Fibroblast of peridontal ligament (primary cell): ENCODE measurements around the gene NUDT8.
"Not testable (repeated sequence)": the region's sequence is repeated elsewhere in the genome, so short reads cannot be mapped to it uniquely, and the experiment has no call there.

Experiments used
- DNase-seq: peaks from one replicate; pipeline ENCODE4 v3.0.0-alpha.2; 2010; ENCODE audit errors: extremely low read depth

Gene NUDT8

DNA sequence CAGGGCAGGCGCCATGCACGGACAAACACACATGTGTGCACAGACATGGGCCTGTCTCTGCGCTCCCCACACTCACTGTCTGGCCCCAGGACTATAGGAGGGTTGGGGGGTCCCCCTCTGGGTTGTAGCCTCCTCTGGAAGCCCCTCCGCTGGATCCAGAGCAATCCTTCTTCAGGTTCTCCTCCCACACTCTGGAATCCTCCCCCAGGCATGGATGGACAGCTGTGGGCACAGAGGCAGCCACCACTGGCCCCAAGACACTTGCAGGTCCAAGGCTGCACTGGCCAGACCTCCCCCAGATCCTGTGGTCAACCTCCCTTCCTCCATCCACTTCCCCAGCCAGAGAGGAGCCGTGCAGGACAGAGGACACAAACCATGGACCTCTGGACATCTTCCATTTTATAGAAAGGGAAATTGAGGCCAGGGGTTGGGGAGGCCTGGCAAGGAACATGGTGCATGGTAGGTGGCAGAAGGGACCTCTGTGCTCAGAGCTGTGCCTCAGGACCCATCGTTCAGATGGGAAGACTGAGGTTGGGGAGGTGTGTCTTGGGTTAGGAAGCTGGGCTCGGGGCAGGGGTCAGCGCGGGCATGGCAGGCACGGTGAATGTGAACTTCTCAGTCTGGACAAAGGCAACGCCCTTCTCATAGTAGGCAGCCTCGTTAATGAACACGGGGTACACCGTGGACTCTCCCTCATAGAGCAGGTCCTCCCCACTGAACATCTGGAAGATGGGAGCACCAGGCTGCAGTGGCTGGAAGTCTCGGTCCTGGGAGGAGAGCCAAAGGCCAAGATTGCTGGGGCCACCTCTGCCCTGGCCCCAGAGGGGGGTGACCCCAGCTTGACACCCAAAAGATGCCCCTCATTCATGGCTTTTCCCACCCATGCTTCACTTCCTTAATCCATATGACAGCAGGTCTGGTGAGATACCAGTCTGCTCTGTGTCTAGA, 12.7 kb upstream of the NUDT8 start:
- no peak for DNase-seq

DNA sequence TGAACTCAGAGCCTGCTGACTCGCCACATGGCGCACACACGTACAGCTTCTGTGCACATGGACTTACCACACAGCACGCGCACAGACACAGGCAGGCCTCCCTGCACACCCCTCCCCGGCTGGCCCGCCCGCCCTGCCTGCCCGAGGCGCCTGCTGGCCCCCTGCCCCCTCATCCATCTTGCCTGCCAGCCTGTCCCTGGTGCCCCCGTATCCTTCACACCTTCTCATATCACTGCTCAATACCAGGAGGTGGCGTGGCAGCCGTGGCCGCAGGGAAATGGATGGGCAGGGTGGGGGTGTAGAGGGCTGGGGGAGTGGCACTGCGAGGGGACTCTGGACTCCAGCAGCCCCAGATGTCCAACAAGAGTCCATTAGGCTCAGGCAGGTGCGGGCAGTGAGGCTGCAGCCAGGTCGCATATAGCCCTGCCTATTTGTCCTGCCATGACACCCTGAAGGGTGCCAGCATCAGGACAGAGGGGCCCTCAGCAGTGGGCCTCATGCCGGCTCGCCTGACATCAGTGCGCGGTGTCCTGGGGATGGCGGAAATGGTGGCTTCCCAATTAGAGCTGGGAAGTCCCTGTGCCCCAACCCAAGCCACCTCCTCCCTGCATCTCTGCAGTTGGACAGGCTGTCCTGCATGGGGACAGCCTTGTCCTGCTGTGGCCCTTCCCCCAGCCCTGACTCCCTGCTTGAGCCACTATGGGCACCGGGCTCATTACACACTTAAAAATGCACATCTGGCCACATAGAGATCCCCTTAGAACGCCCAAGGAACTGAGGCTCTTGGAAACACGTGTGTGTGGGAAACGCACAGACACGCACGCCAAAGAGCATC, 11.8 kb upstream of the NUDT8 start:
- no peak for DNase-seq

DNA sequence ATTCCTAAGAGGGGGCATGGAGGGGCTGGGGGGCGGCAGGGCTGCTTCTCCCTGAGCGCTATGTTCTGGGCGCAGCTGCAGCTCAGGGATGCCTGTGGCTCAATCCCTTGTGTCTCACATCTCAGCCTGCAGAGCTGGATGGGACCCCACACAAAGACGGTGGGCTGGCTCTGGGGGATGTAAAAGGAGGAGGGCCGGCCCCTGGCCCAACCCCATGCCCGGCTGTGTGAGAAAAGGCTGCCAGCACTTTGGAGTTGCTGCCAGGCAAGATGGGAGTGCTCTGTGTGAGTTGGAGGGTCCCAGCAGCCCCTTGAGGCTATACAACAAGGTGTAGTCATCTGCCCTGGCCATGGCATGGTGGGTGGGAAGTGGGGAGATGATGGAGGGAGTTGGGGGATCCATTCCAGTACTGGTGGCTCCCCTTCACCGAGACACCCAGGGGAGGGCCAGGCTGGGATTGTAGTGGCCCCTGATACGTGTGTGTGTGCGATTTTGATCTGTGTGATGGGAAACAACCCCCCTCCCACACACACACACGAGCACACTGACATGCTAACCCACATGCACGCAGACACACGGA, 11.1 kb upstream of the NUDT8 start:
- DNase-seq = no peak

DNA sequence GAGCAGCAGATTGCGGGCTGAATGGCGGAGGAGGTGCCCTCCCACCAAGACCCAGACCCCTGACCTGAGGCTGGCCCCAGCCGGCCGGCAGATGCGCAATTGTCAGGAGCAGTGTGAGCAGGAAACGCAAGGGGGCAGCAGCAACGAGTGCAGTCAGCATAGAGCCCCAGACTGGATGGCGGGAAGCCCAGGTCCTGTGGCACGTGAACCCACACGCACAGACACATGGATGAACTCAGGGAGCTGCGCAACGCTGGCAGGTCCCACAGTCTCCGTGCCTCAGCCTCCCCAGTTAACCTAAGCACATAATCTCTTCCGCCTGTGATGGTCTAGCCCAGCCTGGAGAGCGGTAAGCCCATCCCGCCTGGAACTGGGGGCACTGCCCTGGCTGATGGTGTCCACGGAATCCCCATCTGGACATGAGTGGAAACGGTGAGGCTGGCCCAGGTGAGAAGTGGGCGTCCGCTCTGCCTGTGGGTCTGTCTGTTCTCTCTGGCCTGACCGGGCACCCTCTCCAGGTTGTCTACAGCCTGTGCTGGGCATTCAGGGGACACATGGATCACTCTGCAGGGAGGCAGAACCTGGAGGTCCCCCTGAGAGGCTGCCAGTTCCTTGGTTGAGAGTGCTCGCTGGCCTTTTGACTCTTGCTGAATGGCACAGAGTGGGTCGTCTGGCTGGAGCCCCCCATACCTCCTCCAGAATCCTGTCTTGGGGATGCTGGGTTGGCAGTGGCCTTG, 10.5 kb upstream of the NUDT8 start:
- DNase-seq = peak; percentile 39

DNA sequence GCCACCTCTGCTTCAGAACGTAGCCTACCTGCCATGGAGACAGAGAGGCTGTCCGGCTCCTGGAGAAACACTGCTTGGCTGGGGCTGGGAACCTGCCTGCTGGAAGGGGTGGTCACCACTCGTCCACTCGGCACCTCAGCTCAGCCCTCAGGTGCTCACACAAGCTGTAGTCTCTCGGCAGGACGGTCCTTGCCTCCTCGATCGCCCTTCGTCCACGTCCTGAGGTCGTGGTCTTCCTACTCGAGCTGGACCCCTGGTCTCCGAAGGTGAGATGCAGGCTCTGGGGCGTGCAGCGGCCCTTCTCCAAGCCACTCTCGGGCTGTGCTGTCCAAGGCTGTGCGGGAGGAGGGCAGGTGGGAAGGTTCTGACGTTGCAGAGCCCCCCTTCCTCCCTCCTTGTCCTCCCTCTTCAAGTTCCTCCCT, 9.7 kb upstream of the NUDT8 start, which contains the start of gene TBX10:
TBX10 (minus strand) TSS at position 326 of the 422 bp plus-strand sequence; CDS start at position 35, 291 bp downstream.
- no peak for DNase-seq

DNA sequence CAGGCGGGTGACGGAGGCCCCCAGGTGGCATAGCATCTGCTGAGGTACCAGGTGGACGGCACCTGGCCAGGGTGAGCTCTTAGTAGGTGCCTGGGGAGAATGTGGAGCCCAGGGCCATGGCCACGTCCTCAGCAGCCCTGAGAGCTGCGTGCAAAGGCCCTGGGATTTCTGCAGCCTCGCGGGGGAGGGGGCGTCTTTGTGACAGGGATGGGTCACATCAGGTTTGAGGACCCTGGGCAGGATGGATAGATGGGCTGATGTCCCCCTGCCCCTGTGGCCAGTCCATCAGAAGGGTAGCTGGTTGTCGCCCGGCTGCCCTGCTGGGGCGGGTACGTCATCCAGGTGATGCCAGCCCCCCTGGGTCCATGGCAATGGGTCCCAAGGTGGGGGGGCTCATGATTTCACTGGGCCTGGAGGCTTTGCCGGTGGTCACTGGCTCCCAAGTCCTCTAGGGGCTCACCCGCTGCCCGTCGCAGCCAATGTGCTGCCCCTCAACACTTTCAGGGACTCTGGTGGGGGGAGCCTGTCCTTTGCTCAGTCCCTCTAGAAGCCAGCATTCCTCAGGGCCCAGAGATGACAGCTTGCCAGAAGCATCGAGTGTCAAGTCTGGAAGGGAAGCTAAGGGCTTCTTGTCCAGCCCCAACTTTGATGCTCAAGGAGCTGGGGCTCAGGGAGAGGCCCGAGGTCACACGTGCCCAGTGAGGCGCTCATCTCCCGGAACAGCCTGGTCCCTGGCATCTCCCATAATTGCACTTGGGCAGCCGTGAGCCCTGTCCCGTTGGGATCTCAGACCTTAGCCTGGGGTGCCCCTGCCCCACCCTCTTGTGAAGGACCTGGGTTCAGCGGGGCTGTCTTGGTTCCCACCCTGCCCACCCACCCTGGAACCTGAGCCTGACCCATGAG, 9.0 kb upstream of the NUDT8 start:
- no peak for DNase-seq

DNA sequence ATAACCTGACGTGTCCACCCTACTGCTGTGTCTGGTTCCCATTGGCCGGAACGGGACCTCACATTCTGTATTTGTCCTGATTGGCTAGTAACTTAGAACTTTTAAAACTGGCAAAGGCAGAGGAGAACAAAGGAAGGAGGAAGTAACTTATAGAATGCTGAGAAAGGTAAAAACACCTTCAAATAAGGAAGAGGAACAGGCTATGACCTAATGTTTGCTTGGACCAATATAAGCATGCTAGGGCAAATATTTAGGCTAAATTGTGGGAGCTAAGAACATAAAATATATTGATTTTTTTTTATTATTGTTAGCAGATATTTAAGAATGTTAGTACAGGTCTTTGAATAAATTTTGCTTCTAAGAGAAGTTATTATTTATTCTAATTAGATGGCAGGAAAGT, 7.7 kb upstream of the NUDT8 start:
- DNase-seq = not testable (repeated sequence)

DNA sequence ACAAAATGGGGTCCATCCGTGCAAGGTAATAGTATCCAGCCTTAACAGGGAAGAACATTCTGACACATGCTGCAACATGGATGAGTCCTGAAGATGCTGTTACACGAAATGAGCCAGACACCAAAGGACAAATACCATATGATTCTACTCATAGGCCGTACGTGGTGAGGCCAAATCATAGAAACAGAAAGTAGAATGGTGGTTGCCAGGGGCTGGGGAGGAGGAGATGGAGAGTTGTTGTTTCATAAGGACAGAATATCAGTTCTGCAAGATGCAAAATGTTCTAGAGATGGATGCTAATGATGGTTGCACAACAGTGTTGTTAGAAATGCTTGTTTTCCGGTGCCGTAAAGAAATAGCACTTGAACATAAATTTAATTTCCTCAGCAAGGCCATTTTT, 7.2 kb upstream of the NUDT8 start:
- no peak for DNase-seq

DNA sequence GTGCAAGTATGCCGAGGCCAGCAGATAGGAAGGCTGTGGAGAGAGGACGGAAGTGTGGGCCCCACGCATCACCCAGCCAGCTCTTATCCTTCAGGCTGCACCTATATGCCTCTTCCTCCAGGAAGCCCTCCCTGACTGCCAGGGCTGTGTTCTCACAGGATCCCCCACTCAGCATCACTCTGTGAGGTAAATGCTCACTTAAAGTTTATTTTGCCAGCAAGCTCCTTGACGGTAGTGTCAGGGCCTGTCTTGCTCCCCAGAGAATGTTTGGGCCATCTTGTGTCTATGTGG, 5.4 kb upstream of the NUDT8 start:
- no peak for DNase-seq

DNA sequence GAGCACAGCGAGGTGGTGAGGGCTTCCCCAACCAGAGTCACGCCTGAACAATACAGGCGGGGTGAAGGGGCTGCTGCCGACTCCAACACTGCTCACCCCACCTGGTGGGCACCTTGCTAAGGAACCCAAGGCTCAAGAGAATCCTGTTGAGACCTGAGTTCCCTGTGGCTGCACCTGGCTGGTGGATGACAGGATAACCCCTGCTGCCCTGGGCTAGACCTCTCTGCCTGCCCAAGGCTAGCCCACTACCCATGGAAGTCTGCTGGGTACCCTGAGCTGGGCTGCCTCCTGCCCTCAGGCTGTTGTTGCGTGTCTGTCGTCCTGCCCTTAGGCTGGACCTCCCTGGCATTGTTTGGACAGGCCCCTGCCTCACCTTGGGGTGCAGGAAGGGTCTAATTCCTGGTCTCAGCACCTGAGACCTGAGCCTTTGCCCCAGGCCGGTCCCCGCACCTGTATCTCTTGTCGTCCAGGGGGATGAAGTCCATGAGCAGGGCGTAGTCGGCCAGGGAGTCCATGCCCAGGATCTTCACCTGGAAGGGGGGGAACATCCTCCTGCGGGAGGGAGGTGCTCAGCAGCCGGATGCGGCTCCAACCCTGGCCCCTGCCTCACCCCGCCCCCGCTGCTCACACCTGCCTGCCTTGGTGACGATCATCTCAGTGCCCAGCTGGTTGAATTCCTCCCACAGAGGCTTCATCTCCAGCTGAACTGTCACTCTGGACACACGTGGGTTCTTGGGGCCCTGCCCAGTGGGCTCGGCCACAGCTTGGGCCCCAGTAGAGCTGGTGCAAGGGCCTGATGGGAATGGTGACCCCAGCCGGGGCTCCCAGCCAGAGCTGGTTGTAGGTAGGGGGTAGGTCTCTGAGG, 4.9 kb upstream of the NUDT8 start:
- DNase-seq = no peak

DNA sequence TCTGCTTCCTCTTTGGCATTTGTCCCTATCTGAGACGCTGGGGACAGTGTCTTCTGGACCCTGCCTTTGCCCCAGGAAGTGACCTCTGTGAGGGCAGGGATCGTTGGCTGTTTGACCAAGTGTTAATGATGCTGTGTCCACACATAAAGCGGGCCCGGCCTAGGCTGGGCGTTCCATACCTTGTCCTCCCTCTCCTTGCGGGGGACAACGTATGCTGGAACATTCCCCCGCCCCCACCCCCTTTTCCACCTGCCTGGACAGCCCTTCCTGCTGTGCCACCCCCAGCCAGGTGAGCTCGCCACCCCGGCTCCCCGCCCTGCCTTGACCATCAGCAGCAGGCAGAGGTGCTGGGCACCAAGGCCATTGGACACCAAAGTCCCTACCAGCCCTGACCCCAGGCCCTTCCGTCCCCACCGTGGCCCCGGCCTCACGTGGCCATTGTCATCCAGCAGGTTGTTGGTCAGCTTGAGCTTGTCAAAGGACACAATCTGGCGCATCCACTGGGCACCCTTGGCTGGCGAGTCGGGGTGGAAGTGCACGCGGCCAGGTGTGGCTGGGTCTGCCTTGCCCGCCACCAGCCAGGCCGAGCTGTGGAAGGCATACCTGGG, 4.1 kb upstream of the NUDT8 start:
- no peak for DNase-seq

DNA sequence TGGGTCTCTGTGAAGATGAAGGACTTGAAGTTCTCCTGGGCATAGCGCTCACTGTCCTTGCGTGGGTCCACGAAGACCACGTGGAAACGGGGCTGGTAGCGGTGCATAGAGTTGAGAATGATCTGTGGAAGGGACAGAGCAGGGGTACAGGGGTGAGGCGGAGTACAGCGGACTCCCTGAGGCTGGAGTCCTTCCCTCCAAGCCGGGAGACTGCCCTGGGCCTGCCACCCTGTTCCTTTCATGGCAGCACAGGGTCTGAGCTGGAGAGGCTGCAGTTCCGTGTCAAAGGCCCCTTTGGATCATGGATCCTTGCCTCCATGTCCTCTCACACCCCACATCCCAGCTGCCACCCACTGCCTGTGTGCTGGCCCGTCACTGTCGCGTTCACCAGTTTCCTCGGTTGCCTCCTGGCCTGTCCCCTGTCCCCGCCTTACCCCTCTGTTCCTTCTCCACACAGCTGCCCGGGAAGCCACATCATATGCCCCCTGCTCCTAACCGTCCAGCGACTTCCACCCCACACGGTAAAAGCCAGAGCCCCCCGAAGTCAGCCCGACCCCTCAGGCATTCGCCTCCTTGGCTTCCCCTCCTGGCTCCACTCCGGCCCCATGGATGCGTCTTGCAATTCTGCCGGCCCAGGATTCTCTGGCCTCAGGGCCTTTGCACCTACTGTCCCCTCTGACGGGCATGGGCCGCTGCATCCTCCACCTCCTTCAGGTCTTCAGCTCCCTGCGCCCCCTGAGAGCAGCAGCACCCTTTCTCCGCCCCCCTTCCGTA, 3.4 kb upstream of the NUDT8 start:
- DNase-seq = no peak

DNA sequence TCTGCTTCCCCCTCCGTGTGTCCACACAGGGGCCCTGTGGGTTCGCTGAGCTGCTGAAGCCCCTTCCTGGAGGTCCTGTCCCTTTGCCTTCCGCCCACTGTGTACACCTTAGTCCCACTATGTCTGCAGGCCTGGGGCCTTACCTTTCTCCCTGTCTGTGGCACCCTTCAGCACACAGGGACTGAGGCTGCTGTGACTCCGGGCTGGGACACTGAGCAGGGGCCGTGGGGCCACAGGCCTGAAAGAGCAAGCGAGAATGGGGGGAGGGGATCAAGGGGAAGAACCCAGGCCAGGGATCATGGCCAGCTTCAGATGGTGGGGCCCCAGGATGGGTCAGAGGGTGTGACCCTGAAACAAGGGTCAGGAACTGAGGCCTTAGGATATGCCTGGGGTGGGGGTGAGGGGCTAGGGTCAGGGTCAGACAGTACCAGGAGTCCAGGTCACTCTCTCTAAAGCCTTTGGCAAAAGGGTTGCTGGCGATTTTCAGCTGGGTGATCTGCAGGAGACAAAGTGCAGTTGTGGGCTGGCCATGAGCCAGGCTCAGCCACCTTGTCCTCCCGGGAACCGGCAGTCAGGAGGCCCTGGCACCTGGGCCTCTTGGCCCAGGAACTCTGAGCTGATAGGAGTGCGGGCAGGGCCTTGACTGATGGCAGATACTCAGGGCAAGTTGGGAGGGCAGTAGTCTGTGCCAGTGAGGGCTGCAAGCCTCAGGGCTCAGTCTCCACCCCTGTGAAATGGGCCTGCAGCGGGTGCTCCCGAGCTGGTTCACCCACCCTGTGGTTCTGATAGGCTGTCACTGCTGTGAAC, 2.6 kb upstream of the NUDT8 start:
- DNase-seq = no peak

DNA sequence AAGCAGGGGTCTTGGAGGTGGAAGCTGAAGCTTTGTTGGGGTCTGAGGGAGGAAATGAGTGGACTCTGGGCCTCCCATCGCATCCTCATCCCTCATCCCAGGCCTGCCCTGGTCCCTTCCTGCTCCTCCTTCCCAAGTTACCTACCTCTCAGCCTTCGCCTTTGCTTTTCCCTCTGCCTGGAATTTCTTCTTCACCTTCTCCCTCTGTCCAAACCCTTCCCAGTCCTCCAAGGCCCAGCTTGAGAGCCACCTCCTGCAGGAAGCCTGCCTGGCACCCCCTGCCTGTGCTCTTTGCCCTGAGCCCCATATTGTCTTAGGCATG, 2.1 kb upstream of the NUDT8 start:
- DNase-seq = no peak

DNA sequence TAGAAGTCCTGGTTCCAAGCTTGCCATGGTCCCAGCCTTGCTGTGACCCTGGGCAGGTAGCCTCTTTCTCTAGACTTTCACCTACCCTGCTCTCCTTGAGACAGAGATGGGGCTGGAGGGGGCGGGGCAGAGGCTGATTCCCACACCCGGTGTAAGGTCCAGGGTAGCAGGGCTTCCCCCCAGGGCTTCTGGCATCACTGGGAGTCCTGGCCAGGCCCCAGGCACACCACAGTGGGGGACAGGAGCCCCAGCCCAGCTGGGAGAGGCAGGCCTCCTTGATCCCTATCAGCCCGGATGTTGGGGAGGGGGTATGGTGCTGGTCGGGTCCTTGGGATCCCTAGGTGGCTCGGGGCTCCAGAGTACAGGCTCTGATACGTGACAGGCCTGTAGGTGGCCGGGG, 1.7 kb upstream of the NUDT8 start:
- DNase-seq = no peak

DNA sequence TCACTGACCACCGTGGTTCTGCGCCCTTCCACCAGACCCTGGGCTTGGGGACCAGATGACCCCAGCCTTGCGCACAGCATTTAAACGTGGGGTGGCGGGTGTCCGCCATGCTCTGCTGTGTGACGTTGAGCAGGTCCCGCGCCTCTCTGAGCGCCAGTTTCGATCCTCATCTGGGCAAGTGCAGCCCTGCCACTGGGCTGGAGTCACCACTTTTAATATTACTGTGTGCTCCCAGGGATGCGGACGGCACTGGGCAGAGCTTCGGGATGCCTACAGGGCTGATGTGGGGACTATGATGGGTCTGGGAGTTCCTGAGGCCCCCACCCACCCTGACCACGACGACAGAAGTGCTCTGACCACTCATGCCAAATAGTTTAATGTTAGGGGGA, 1.2 kb upstream of the NUDT8 start:
- no peak for DNase-seq

DNA sequence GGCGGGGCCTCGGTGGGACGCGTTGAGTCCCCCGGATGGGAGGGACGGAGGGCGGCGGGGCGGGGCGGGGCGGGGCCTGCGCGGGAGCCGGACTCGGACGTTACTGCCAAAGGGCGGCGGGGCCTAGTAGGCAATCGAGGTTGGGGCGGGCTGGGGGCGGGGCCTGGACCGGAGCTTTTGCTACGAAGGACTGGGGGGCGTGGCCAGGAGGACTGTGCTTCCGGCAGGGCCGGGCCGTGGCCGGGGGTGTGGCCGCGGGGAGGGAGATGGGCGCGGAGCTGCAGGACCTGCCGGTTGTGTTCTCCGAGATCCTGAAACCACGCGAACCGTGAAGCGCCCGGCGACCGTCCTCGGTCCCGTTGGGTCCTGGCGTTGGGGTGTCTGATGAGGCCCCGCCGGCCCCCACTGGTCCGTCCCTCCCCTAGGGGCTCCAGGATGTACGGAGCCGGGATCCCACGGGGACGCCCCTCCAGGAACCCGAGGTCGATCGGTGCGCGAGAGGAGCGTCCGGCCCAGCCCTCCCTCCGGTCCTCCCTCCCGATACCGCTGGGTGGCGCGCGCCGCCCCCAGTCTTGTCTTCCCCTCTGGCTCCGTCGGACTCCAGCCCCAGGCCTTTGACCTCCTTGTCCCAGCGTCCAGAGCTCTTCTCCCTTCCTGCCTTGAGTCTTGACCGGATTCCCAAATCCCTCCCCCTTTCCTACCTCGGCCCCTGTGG, 648 bp upstream of the NUDT8 start:
- DNase-seq = peak; percentile 92
